ENCODE data around the gene SLC15A1.

SLC15A1 gene

DNA sequence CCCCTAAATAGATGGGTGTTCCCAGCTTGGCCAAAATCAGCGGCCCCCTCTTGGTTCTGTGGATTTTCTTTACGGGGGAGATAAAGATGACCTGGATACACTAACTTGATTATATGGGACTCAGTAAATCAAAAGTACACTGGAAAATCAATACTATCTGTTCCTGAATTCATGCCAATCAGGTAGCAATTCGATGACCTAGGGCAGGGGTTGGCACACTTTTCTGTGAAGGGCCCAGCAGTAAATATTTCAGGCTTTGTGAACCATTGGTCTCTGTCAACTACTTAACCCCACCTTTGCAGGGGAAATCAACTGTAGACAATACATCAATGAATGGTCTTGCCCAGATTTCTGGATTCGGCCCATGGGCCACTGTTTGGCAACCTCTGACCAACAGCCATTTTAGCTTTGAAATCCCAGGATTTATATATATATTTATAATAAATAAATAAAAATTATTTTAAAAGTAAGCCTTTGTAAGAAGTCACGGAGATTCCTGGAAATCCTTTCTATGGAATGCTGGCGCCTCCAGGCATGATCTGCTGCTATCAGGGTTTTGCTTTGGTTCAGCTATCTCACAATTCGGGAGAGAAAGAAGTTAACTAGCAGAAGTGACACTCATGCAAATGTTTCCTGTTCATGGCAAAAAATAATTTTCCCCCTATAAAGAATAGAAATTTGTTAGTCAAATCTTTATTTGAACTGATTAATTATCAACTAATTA lies 32.8 kb downstream of the SLC15A1 start:
- CTCF ChIA-PET: no interaction called here
- no peak for DNase-seq (ENCODE audit: extremely low spot score)
- TF ChIP-seq, protein P1, sequence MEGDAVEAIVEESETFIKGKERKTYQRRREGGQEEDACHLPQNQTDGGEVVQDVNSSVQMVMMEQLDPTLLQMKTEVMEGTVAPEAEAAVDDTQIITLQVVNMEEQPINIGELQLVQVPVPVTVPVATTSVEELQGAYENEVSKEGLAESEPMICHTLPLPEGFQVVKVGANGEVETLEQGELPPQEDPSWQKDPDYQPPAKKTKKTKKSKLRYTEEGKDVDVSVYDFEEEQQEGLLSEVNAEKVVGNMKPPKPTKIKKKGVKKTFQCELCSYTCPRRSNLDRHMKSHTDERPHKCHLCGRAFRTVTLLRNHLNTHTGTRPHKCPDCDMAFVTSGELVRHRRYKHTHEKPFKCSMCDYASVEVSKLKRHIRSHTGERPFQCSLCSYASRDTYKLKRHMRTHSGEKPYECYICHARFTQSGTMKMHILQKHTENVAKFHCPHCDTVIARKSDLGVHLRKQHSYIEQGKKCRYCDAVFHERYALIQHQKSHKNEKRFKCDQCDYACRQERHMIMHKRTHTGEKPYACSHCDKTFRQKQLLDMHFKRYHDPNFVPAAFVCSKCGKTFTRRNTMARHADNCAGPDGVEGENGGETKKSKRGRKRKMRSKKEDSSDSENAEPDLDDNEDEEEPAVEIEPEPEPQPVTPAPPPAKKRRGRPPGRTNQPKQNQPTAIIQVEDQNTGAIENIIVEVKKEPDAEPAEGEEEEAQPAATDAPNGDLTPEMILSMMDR (IDR thresholded peaks at IDR 0.05; ENCODE audit: control extremely low read depth, extremely low read depth, low read depth, missing control alignments): no peak
- POLR2A ChIA-PET: no interaction called here

DNA sequence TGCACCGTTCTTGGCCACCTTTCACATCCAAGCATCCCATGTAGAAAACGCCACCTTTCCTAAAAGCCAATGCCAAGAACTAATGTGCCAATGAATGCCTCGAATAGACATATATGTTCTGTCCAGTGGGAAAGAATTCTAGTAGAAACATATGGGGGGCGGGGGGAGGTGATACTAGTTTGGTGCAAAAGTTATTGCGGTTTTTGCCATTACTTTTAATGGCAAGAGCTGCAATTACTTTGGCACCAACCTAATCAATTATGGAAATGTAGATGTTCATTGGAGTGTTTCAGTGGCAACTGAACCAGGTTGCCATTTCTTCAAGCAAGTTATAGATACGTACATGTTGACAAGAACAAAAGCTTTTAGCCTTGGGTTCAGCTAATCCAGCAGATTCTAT lies 34.6 kb downstream of the SLC15A1 start:
- POLR2A ChIA-PET: no interaction called here

DNA sequence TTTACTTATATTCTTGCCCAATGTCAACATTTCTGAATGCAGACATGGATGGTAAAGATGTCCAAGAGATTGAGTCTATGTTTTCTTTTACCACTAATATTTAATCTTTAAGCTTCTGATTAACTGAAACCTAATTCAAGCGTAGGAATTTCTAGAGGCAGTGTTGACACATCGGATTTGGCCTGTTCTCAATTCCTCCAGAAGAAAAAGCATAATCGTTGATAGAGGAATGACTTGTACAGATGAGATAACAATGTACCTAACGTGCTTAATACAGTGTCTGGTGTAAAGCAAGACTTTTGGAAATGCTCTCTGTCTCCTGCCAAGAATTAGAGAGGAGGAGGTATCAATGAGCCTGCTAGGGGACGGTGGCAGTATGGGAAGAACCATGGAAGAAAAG lies 35.2 kb downstream of the SLC15A1 start:
- TF ChIP-seq, protein P1 (IDR thresholded peaks at IDR 0.05; ENCODE audit: control extremely low read depth, extremely low read depth, low read depth, missing control alignments): no peak
- CTCF ChIA-PET: no interaction called here
- DNase-seq (ENCODE audit: extremely low spot score): no peak
- POLR2A ChIA-PET: no interaction called here

More for the DNA sequence above, 34.6 kb downstream of the SLC15A1 start:
- CTCF ChIA-PET: no interaction called here
- DNase-seq (ENCODE audit: extremely low spot score): no peak
- TF ChIP-seq, protein P1 (IDR thresholded peaks at IDR 0.05; ENCODE audit: control extremely low read depth, extremely low read depth, low read depth, missing control alignments): no peak

DNA sequence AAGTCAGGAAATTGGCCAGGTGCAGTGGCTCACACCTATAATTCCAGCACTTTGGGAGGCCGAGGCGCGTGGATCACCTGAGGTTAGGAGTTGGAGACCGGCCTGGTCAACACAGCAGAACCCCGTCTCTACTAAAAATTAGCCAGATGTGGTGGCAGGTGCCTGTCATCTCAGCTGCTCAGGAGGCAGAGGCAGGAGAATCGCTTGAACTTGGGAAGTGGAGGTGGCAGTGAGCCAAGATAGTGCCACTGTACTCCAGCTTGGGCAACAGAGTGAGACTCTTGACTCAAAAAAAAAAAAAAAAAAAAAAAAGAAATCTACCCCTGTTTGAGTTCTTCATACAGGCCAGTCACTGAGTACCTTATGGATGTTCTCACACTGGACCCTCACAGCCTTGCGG lies 42.0 kb downstream of the SLC15A1 start:
- CTCF ChIA-PET: interaction anchor here (1.4 kb wide), 1 partner anchor 10 kb away, joined by 6 read pairs; no protein-coding TSS in a partner anchor
- DNase-seq (ENCODE audit: extremely low spot score): no peak
- POLR2A ChIA-PET: no interaction called here
- TF ChIP-seq, protein P1 (IDR thresholded peaks at IDR 0.05; ENCODE audit: control extremely low read depth, extremely low read depth, low read depth, missing control alignments): no peak

DNA sequence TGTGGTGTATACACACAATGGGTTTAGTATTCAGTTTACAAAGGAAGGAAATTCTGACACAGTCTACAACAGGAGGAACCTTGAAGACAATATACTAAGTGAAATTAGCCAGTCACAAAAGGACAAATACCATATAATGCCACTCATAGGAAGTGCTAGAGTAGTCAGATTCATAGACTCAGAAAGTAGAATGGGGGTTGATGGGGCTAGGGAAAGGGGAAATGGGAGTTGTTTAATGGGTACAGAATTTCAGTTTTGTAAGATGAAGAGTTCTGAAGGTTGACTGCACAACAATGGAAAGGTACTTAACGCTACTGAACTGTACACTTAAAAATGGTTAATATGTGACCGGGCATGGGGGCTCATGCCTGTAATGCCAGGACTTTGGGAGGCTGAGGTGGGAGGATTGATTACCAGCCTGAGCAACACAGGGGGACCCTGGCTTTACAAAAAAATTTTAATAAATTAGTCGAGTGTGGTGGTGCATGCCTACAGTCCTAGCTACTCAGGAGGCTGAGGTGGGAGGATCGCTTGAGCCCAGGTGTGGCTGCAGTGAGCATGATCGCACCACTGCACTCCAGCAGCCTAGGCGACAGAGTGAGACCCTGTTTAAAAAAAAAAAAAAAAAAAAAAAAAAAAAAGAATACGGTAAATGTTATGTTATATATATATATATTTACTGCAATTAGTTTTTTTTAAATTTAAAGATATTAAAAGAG lies 45.0 kb downstream of the SLC15A1 start:
- POLR2A ChIA-PET: no interaction called here
- CTCF ChIA-PET: no interaction called here
- DNase-seq (ENCODE audit: extremely low spot score): no peak
- TF ChIP-seq, protein P1 (IDR thresholded peaks at IDR 0.05; ENCODE audit: control extremely low read depth, extremely low read depth, low read depth, missing control alignments): no peak

DNA sequence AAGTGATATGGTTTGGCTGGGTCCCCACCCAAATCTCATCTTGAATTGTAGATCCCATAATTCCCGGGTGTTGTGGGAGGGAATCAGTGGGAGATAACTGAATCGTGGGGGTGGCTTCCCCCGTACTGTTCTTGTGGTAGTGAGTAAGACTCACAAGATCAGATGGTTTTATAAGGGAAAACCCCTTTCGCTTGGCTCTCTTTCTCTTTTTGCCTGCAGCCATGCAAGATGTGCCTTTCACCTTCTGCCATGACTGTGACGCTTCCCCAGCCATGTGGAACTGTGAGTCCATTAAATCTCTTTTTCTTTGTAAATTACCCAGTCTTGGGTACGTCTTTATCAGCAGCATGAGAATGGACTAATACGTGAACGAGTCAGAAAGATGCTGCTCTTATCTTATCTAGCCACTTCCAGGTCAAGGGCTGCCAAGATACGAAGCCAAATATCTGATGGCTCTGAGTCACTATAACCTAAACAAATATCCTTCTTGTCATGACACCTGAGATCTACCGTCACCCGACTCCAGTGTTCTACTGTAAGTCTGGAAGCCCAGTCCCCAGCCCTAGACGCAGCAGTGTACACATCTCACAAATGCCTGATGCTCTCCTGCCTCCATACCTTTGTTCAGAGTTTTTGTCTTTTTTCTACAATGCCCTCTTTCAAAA lies 45.9 kb downstream of the SLC15A1 start:
- TF ChIP-seq, protein P1 (IDR thresholded peaks at IDR 0.05; ENCODE audit: control extremely low read depth, extremely low read depth, low read depth, missing control alignments): no peak
- POLR2A ChIA-PET: no interaction called here
- DNase-seq (ENCODE audit: extremely low spot score): no peak
- CTCF ChIA-PET: no interaction called here
